Astrocyte (in vitro differentiated cells and primary cell): ENCODE measurements around the gene ZDHHC17. TPM values are rescaled to one million over a fixed set of nuclear protein-coding genes. Genes with fewer than 3 reads are reported as not detected.

Experiments
- DNase-seq: peaks from one replicate; pipeline ENCODE4 v3.0.0-alpha.2; 2010; ENCODE audit warnings: low read depth
- FAIRE-seq: peaks from 2 replicates; lab custom pipeline; 2011; peaks lifted over from hg19 to GRCh38; lab: Jason Lieb, UNC
- H2AFZ ChIP-seq: 2 replicates; pipeline ENCODE4 v1.6.0; 2012; ENCODE audit warnings: low read depth, low read length, inconsistent platforms
- H3K27ac ChIP-seq: 2 replicates; pipeline ENCODE4 v1.5.1; 2011; ENCODE audit warnings: low read depth, low read length, inconsistent platforms
- H3K27me3 ChIP-seq: 2 replicates; pipeline ENCODE4 v1.6.0; 2011; ENCODE audit warnings: low read length, inconsistent platforms; ENCODE audit not compliant: insufficient read depth
- H3K36me3 ChIP-seq: 2 replicates; pipeline ENCODE4 v1.5.1; 2011; ENCODE audit warnings: low read length, inconsistent platforms; ENCODE audit not compliant: insufficient read depth
- H3K4me1 ChIP-seq: 2 replicates; pipeline ENCODE4 v1.5.1; 2011; ENCODE audit warnings: low read length, inconsistent platforms; ENCODE audit not compliant: insufficient read depth
- H3K4me2 ChIP-seq: 2 replicates; pipeline ENCODE4 v1.6.0; 2012; ENCODE audit warnings: low read length, inconsistent platforms
- H3K4me3 ChIP-seq: 2 replicates; pipeline ENCODE4 v1.5.1; 2011; ENCODE audit warnings: low read depth, mild to moderate bottlenecking, low read length, inconsistent platforms; ENCODE audit not compliant: insufficient read depth
- H3K79me2 ChIP-seq: 2 replicates; pipeline ENCODE4 v1.6.0; 2012; ENCODE audit warnings: mild to moderate bottlenecking, low read length, inconsistent platforms; ENCODE audit not compliant: insufficient read depth
- H3K9ac ChIP-seq: 2 replicates; pipeline ENCODE4 v1.6.0; 2012; ENCODE audit warnings: mild to moderate bottlenecking, low read length, inconsistent platforms
- H3K9me3 ChIP-seq: 2 replicates; pipeline ENCODE4 v1.5.1; 2012; ENCODE audit warnings: low read depth, mild to moderate bottlenecking, low read length, inconsistent platforms; ENCODE audit not compliant: insufficient read depth
- H4K20me1 ChIP-seq: 2 replicates; pipeline ENCODE4 v1.6.0; 2012; ENCODE audit warnings: low read length, inconsistent platforms; ENCODE audit not compliant: insufficient read depth
- H3K27ac Mint-ChIP-seq: one replicate; pipeline ENCODE4 v1.8.0; 2021; ENCODE audit warnings: mild to moderate bottlenecking, mixed read lengths; ENCODE audit not compliant: unreplicated experiment
- H3K27me3 Mint-ChIP-seq: one replicate; pipeline ENCODE4 v1.8.0; 2021; ENCODE audit warnings: low read depth, mixed read lengths; ENCODE audit not compliant: unreplicated experiment
- H3K36me3 Mint-ChIP-seq: one replicate; pipeline ENCODE4 v1.8.0; 2021; ENCODE audit warnings: low read depth, mixed read lengths; ENCODE audit not compliant: unreplicated experiment
- H3K4me1 Mint-ChIP-seq: one replicate; pipeline ENCODE4 v1.8.0; 2021; ENCODE audit warnings: low read depth, mixed read lengths; ENCODE audit not compliant: unreplicated experiment
- H3K4me3 Mint-ChIP-seq: one replicate; pipeline ENCODE4 v1.8.0; 2021; ENCODE audit warnings: mild to moderate bottlenecking, moderate library complexity, mixed read lengths; ENCODE audit not compliant: unreplicated experiment
- H3K9me3 Mint-ChIP-seq: one replicate; pipeline ENCODE4 v1.8.0; 2021; ENCODE audit warnings: mild to moderate bottlenecking, mixed read lengths; ENCODE audit not compliant: unreplicated experiment
- EZH2 ChIP-seq: IDR thresholded peaks from 2 replicates; pipeline ENCODE4 v1.6.1; 2012; ENCODE audit warnings: mild to moderate bottlenecking, low read length, inconsistent platforms; ENCODE audit not compliant: insufficient read depth
- total RNA-seq: library from RNA; stranded (reverse); gene quantifications from 2 replicates; pipeline ENCODE4 v1.2.1, GENCODE V29; 2021
- TF ChIP-seq, protein P1 (sequence below): IDR thresholded peaks from 2 replicates; pipeline ENCODE4 v1.5.1; 2011; ENCODE audit warnings: low read depth, mild to moderate bottlenecking, inconsistent platforms, low read length, moderate library complexity; ENCODE audit not compliant: insufficient read depth

Gene ZDHHC17
- total RNA-seq, 1 donor from 2014 or later: 77.5 TPM

- peaks cover 17% of the 10 kb centered on the region for H3K36me3 ChIP-seq
- DNase-seq: no peak
- H3K9ac ChIP-seq: no peak overlapping the region
- no peaks in the 10 kb centered on the region for H3K27me3 ChIP-seq
- H3K27ac ChIP-seq: no peak overlapping the region
- no peak overlapping the region for H3K4me2 ChIP-seq
- no peaks in the 10 kb centered on the region for H3K27me3 Mint-ChIP-seq
- no peak overlapping the region for H3K4me3 Mint-ChIP-seq
- H3K9me3 Mint-ChIP-seq: no peaks in the 10 kb centered on the region
- no peaks in the 10 kb centered on the region for H3K4me1 ChIP-seq
- H4K20me1 ChIP-seq: no peaks in the 10 kb centered on the region
- no peak overlapping the region for H3K4me3 ChIP-seq
- FAIRE-seq: no peak
- peaks cover 3% of the 10 kb centered on the region for H3K36me3 Mint-ChIP-seq
- no peaks in the 10 kb centered on the region for H3K9me3 ChIP-seq
- H3K27ac Mint-ChIP-seq: no peak overlapping the region
- no peaks in the 10 kb centered on the region for H3K79me2 ChIP-seq
- no peak for TF ChIP-seq EZH2
- TF ChIP-seq, protein P1, sequence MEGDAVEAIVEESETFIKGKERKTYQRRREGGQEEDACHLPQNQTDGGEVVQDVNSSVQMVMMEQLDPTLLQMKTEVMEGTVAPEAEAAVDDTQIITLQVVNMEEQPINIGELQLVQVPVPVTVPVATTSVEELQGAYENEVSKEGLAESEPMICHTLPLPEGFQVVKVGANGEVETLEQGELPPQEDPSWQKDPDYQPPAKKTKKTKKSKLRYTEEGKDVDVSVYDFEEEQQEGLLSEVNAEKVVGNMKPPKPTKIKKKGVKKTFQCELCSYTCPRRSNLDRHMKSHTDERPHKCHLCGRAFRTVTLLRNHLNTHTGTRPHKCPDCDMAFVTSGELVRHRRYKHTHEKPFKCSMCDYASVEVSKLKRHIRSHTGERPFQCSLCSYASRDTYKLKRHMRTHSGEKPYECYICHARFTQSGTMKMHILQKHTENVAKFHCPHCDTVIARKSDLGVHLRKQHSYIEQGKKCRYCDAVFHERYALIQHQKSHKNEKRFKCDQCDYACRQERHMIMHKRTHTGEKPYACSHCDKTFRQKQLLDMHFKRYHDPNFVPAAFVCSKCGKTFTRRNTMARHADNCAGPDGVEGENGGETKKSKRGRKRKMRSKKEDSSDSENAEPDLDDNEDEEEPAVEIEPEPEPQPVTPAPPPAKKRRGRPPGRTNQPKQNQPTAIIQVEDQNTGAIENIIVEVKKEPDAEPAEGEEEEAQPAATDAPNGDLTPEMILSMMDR: no peak
- H2AFZ ChIP-seq: no peak overlapping the region
- H3K4me1 Mint-ChIP-seq: no peaks in the 10 kb centered on the region
Observed at GRCh38 chr12:76836633-76837032, 72.7 kb downstream of the ZDHHC17 start.

GRCh38 chr12:76847260-76847659 lies 83.3 kb downstream of the ZDHHC17 start:
- no peak overlapping the region for H3K4me2 ChIP-seq
- H3K4me3 Mint-ChIP-seq: no peak overlapping the region
- FAIRE-seq: no peak

GRCh38 chr12:76848132-76848531 lies 84.2 kb downstream of the ZDHHC17 start:
- Histone ChIP-seq H3K27ac (no peak overlapping the region), H3K4me3 (no peak overlapping the region), H3K9ac (no peak overlapping the region), H3K27me3 (no peaks in the 10 kb centered on the region), H3K4me1 (no peaks in the 10 kb centered on the region), H2AFZ (no peak overlapping the region), H3K79me2 (no peaks in the 10 kb centered on the region), H3K4me2 (no peak overlapping the region), H3K36me3 (peaks cover 7% of the 10 kb centered on the region), H3K9me3 (no peaks in the 10 kb centered on the region), H4K20me1 (no peaks in the 10 kb centered on the region)
- DNase-seq: no peak
- Mint-ChIP-seq H3K9me3 (no peaks in the 10 kb centered on the region), H3K4me3 (no peak overlapping the region), H3K36me3 (peaks cover 6% of the 10 kb centered on the region), H3K27ac (no peak overlapping the region), H3K4me1 (peaks cover 16% of the 10 kb centered on the region), H3K27me3 (no peaks in the 10 kb centered on the region)
- TF ChIP-seq, protein P1: no peak
- no peak for TF ChIP-seq EZH2
- FAIRE-seq: no peak

More at GRCh38 chr12:76847260-76847659, 83.3 kb downstream of the ZDHHC17 start:
- DNase-seq: no peak
- Mint-ChIP-seq H3K27me3 (no peaks in the 10 kb centered on the region), H3K36me3 (peaks cover 6% of the 10 kb centered on the region), H3K27ac (no peak overlapping the region), H3K9me3 (no peaks in the 10 kb centered on the region), H3K4me1 (peaks cover 13% of the 10 kb centered on the region)
- Histone ChIP-seq H3K4me1 (no peaks in the 10 kb centered on the region), H3K27me3 (no peaks in the 10 kb centered on the region), H3K79me2 (no peaks in the 10 kb centered on the region), H3K4me3 (no peak overlapping the region), H2AFZ (no peak overlapping the region), H3K9ac (no peak overlapping the region), H4K20me1 (no peaks in the 10 kb centered on the region), H3K27ac (no peak overlapping the region), H3K36me3 (peaks cover 7% of the 10 kb centered on the region), H3K9me3 (no peaks in the 10 kb centered on the region)
- TF ChIP-seq, protein P1: no peak
- TF ChIP-seq EZH2: no peak
